Dermis blood vessel endothelial cell (primary cell): ENCODE data around the gene SPEF2. TPM values are rescaled to one million over a fixed set of nuclear protein-coding genes. Genes with fewer than 3 reads are reported as not detected.
"Not testable (repeated sequence)": the region's sequence is repeated elsewhere in the genome, so short reads cannot be mapped to it uniquely, and the experiment has no call there.

Experiments
- DNase-seq: peaks from one replicate; pipeline ENCODE4 v3.0.0; 2010
- total RNA-seq: library from RNA; depleted of rRNA; stranded (reverse); fragments of >200 nt; gene quantifications from 2 replicates; pipeline ENCODE4 v1.2.3, GENCODE V29; 2014

Gene SPEF2
- total RNA-seq, 1 donor from 2014 or later = 1.2 TPM

- DNase-seq = no peak
Observed at GRCh38 chr5:35656721-35657120, 39.1 kb downstream of the SPEF2 start.

GRCh38 chr5:35657877-35658276 is 40.2 kb downstream of the SPEF2 start:
- no peak for DNase-seq

GRCh38 chr5:35659556-35659955 is 41.9 kb downstream of the SPEF2 start:
- DNase-seq = no peak

- DNase-seq = no peak
Observed at GRCh38 chr5:35660451-35660850, 42.8 kb downstream of the SPEF2 start.

GRCh38 chr5:35664584-35664983 is 46.9 kb downstream of the SPEF2 start:
- no peak for DNase-seq

- no peak for DNase-seq
Observed at GRCh38 chr5:35665096-35665495, 47.4 kb downstream of the SPEF2 start.

- no peak for DNase-seq
Observed at GRCh38 chr5:35668319-35668718, 50.7 kb downstream of the SPEF2 start.

- DNase-seq = no peak
Observed at GRCh38 chr5:35668794-35669193, 51.1 kb downstream of the SPEF2 start.

- no peak for DNase-seq
Observed at GRCh38 chr5:35671541-35672295, 54.1 kb downstream of the SPEF2 start.

GRCh38 chr5:35672296-35672655 is 54.6 kb downstream of the SPEF2 start:
- not testable (repeated sequence) for DNase-seq

GRCh38 chr5:35672995-35673394 is 55.3 kb downstream of the SPEF2 start:
- no peak for DNase-seq

- no peak for DNase-seq
Observed at GRCh38 chr5:35674049-35674448, 56.4 kb downstream of the SPEF2 start.

GRCh38 chr5:35675392-35675791 is 57.7 kb downstream of the SPEF2 start:
- DNase-seq = no peak

GRCh38 chr5:35677878-35678277 is 60.2 kb downstream of the SPEF2 start:
- DNase-seq = no peak

GRCh38 chr5:35678661-35679060 is 61.0 kb downstream of the SPEF2 start:
- no peak for DNase-seq

- no peak for DNase-seq
Observed at GRCh38 chr5:35679357-35679756, 61.7 kb downstream of the SPEF2 start.

- no peak for DNase-seq
Observed at GRCh38 chr5:35681911-35682310, 64.2 kb downstream of the SPEF2 start.

GRCh38 chr5:35683466-35683865 is 65.8 kb downstream of the SPEF2 start:
- DNase-seq = no peak

GRCh38 chr5:35685161-35685560 is 67.5 kb downstream of the SPEF2 start:
- no peak for DNase-seq

- DNase-seq = no peak
Observed at GRCh38 chr5:35687961-35688360, 70.3 kb downstream of the SPEF2 start.

GRCh38 chr5:35694481-35694880 is 76.8 kb downstream of the SPEF2 start:
- no peak for DNase-seq

GRCh38 chr5:35698047-35698808 is 80.6 kb downstream of the SPEF2 start:
- DNase-seq = no peak

- DNase-seq = no peak
Observed at GRCh38 chr5:35707659-35708058, 90.0 kb downstream of the SPEF2 start.

GRCh38 chr5:35709688-35710087 is 92.0 kb downstream of the SPEF2 start:
- no peak for DNase-seq
